Panc1 (cell line): ENCODE data around the gene CMTM3.

Source experiments
- CTCF ChIP-seq: fragments of 450-650 bp; IDR thresholded peaks from 2 replicates; pipeline ENCODE4 v1.5.1; 2017; ENCODE audit warnings: mild to moderate bottlenecking
- REST ChIP-seq, 2 experiments: IDR thresholded peaks; 2 replicates each; pipeline ENCODE4 v1.6.1; 2011 to 2012; ENCODE audit warnings: low read depth in 2 of 2, control low read depth in 1 of 2, low read length in 1 of 2, mild to moderate bottlenecking in 1 of 2, moderate library complexity in 1 of 2; ENCODE audit not compliant: insufficient read depth in 1 of 2

- no peak for TF ChIP-seq CTCF
- TF ChIP-seq REST (IDR thresholded peaks at IDR 0.05; ENCODE audit: insufficient read depth in 1 of 2, low read depth in 2 of 2, low read length in 1 of 2) = no peak
Measured at GRCh38 chr16:66574531-66574930, 30.0 kb upstream of the CMTM3 start.
